ENCODE data around the gene DUSP8. TPM values are rescaled to one million over a fixed set of nuclear protein-coding genes. Genes with fewer than 3 reads are reported as not detected.
"Not testable (repeated sequence)": the region's sequence is repeated elsewhere in the genome, so short reads cannot be mapped to it uniquely, and the experiment has no call there.

Gene DUSP8
- total and polyA plus RNA-seq, 8 donors: 6.4 to 23.5 (median 12.2) TPM

DNA sequence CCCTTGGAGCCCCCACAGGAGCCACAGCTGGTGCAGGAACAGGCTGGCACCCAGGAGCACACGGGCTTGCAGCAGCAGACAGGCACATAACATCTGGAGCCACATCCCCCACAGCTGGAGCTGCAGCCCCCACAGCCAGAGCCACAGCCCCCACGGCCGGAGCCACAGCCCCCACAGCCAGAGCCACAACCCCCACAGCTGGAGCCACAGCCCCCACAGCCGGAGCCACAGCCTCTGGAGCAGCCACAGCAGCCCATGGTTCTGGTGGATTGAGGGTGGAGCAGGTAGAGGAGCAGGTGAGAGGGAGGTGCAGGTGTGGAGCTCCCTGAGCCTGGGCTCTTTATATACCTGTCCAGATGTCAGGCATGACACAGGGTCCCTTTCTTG lies 25.9 kb upstream of the DUSP8 start, which contains the start of gene KRTAP5-2:
TSS of gene KRTAP5-2 (minus strand) at position 301 of the 387 bp plus-strand sequence. CDS start at position 257, 44 bp downstream.
- TF ChIP-seq, protein P1, sequence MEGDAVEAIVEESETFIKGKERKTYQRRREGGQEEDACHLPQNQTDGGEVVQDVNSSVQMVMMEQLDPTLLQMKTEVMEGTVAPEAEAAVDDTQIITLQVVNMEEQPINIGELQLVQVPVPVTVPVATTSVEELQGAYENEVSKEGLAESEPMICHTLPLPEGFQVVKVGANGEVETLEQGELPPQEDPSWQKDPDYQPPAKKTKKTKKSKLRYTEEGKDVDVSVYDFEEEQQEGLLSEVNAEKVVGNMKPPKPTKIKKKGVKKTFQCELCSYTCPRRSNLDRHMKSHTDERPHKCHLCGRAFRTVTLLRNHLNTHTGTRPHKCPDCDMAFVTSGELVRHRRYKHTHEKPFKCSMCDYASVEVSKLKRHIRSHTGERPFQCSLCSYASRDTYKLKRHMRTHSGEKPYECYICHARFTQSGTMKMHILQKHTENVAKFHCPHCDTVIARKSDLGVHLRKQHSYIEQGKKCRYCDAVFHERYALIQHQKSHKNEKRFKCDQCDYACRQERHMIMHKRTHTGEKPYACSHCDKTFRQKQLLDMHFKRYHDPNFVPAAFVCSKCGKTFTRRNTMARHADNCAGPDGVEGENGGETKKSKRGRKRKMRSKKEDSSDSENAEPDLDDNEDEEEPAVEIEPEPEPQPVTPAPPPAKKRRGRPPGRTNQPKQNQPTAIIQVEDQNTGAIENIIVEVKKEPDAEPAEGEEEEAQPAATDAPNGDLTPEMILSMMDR (IDR thresholded peaks at IDR 0.05): no peak
- Histone ChIP-seq H3K4me1 (no peaks in the 10 kb centered on the region), H3K27ac (no peak within 1 kb of the TSS), H3K9me3 (no peaks in the 10 kb centered on the region), H3K36me3 (no peaks in the 10 kb centered on the region), H3K4me3 (no peak within 1 kb of the TSS), H3K27me3 (no peaks in the 10 kb centered on the region)
- ATAC-seq (no peak), DNase-seq (no peak), FAIRE-seq (no peak)
- 86 to 88% methylated on average over 4 of the region's 4 CpGs for WGBS, 2 donors
- intact Hi-C loops (cut with DNase I): no loop called here

DNA sequence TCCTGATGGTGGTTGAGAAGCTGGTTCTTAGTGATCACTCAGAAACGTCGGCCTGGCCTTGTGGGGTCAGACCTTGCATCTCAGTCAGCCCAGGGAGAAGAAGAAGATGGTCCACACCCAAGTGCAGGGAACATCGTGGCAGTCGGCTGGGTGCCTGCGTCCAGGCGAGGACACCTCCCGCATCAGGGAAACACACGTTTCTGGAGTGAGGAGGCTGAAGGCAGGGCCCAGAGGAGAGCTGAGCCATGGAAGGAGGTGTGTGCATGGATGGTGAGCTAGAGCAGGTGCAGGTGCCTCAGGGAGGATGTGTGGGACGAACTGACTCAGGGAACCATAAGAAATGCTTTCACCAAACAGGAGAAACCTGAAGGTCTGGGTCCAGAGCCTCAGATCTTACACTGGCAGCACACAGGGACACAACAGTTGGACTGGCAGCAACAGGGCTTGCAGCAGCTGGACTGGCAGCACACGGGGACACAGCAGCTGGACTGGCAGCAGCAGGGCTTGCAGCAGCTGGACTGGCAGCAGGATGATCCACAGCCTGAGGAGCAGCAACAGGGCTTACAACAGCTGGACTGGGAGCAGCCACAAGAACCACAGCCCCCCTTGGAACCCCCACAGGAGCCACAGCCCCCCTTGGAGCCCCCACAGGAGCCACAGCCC lies 25.4 kb upstream of the DUSP8 start:
- TF ChIP-seq, protein P1 (IDR thresholded peaks at IDR 0.05): no peak
- intact Hi-C loops (cut with DNase I): no loop called here
- Histone ChIP-seq H3K27ac (no peak overlapping the region), H3K27me3 (no peaks in the 10 kb centered on the region), H3K36me3 (no peaks in the 10 kb centered on the region), H3K4me3 (no peak overlapping the region), H3K4me1 (no peaks in the 10 kb centered on the region), H3K9me3 (no peaks in the 10 kb centered on the region)
- WGBS, 2 donors: 85% methylated on average over 10 of the region's 10 CpGs
- no peak for FAIRE-seq
- no peak for DNase-seq
- ATAC-seq: no peak

DNA sequence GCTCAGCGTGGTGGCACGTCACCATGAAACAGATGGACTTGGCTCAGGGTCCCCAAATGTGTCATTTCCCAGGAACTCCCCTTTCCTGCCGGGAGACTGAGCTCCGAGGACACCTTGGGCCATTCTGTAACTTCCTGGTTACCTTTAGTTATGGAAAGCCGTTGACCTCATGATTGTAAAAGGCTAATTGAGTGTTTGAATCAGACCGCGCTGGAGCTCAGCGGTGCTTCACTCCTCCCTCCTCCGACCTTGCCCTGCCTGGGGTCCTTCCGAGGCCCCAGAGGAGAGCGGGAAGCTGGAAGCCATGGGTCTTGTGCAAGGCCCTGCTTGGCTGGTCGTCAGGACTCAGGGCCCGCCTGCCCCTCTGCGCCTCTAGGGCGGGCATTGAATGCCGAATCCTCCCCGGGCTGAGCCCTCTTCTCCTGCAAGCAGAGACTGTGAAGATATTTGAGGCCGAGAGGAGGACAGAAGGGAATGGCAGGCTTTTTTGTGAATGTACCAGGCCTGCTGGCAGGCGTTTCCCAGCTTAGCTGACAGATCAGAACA lies 24.6 kb upstream of the DUSP8 start:
- WGBS, 2 donors: 81 to 86% methylated on average over 19 of the region's 19 CpGs
- DNase-seq, H3K27ac ChIP-seq: not testable (repeated sequence)

DNA sequence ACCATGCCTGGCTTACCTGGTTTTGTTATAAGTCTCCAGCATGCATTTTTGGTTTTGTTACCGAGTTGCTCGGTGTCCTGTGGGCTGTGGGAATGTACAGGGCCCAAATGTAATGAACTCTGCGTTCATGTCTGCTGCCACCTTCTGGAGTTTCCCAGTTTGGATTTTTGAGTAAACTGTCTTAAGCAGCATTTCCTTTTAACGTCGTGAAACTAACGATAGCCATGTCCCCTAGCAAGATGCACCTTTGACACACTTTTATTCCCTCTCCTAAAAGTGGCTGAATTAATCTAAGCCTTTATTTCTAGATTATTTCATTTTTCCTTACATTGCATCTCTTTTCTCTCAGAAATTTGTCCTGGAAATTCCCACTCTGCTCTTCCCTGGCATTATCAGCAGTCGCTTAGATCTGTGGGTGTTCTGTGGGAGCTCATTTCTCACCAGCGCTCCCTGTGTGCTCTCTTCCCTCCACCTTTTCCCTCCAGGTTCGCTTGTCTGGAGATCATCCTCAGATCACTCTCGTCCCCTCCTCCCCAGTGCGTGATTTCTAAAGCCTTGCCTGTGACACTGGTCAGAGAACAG lies 24.0 kb upstream of the DUSP8 start:
- peak in 1 of 4 donors; percentile 30 for ATAC-seq
- H3K4me3 ChIP-seq; H3K4me1 ChIP-seq; H3K27ac ChIP-seq; FAIRE-seq; DNase-seq; H3K36me3 ChIP-seq; intact Hi-C loops (cut with DNase I); H3K27me3 ChIP-seq; H3K9me3 ChIP-seq: not testable (repeated sequence)
- 72 to 73% methylated on average over 11 of the region's 11 CpGs for WGBS, 2 donors

More for the DNA sequence above, 24.6 kb upstream of the DUSP8 start:
- H3K4me1 ChIP-seq; H3K9me3 ChIP-seq; H3K4me3 ChIP-seq; intact Hi-C loops (cut with DNase I); H3K27me3 ChIP-seq; FAIRE-seq; H3K36me3 ChIP-seq: not testable (repeated sequence)
- ATAC-seq: peak in 2 of 4 donors; percentile 8 to 20

DNA sequence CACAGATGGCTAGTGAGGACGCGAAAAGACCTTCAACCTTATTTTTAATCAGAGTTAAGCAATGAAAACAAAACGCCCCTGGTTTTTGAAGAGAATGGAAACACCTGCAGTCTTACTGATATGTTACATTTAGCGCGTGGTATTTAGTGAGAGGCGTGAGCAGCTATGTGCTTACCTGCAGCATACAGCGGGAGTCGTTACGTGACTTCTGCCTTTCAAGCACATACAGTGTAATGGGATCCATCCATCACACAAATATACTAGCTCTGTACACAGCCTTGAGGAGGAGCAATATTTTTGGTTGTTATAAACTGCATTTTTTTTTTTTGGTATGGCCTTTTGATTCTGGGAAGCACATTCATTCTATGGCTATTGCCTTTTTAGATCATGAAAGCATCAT lies 20.6 kb upstream of the DUSP8 start:
- FAIRE-seq (no peak), ATAC-seq (no peak), DNase-seq (no peak)
- Histone ChIP-seq H3K27ac (no peak overlapping the region), H3K4me1 (no peaks in the 10 kb centered on the region), H3K9me3 (no peaks in the 10 kb centered on the region), H3K36me3 (no peaks in the 10 kb centered on the region), H3K27me3 (no peaks in the 10 kb centered on the region), H3K4me3 (no peak overlapping the region)
- 54 to 63% methylated on average over 9 of the region's 9 CpGs for WGBS, 2 donors
- TF ChIP-seq, protein P1 (IDR thresholded peaks at IDR 0.05): no peak
- intact Hi-C loops (cut with DNase I): no loop called here

DNA sequence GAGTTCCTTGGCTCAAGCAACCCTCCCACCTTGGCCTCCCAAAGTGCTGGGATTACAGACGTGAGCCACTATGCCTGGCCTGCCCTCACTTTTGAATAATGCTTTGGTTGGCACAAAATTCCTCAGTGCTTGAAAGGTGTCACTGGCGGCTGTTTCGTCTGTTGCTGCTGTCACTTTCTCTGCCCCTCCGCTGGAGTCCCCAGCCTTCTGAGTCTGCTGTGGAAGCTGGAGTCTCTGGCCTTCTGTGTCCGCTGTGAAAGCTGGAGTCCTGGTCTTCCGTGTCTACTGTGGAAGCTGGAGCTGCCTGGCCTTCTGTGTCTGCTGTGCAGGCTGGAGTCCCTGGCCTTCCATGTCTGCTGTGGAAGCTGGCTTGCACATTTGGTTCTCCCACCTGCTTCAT lies 17.9 kb upstream of the DUSP8 start:
- 94% methylated on average over 6 of the region's 6 CpGs for WGBS, 2 donors
- Histone ChIP-seq H3K27ac (no peak overlapping the region), H3K4me1 (no peaks in the 10 kb centered on the region), H3K4me3 (no peak overlapping the region), H3K36me3 (no peaks in the 10 kb centered on the region), H3K9me3 (no peaks in the 10 kb centered on the region), H3K27me3 (no peaks in the 10 kb centered on the region)
- intact Hi-C loops (cut with DNase I): no loop called here
- TF ChIP-seq, protein P1 (IDR thresholded peaks at IDR 0.05): no peak
- no peak for ATAC-seq
- DNase-seq: peak in 1 of 6 donors; percentile 30
- FAIRE-seq: no peak

DNA sequence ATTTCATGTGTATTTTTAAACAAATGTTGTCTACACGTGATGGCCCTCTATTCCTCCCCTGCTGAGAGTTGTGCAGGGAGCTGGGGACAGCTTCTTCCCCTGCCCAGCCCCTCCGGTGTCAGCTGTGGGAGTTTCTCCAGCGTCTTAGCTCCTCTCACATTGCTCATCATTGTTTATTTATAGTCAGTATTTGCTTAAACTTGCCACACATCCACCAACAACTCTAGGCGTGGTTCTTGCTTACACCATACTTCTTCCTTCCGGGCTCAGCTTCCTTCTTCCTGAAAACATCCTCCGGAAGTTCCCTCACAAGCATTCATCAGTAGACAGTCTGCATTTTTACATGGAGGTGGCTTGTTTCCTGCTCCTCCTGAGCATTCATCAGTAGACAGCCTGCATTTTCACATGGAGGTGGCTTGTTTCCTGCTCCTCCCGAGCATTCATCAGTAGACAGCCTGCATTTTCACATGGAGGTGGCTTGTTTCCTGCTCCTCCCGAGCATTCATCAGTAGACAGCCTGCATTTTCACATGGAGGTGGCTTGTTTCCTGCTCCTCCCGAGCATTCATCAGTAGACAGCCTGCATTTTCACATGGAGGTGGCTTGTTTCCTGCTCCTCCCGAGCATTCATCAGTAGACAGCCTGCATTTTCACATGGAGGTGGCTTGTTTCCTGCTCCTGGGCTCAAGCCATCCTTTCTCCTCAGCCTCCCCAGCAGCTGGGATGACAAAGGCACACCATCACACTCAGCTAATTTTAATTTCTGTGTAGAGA lies 17.3 kb upstream of the DUSP8 start:
- H3K4me3 ChIP-seq; H3K27me3 ChIP-seq; H3K4me1 ChIP-seq; H3K27ac ChIP-seq; intact Hi-C loops (cut with DNase I); H3K36me3 ChIP-seq; ATAC-seq; FAIRE-seq; H3K9me3 ChIP-seq: not testable (repeated sequence)
- WGBS, 2 donors: 67 to 71% methylated on average over 7 to 8 of the region's 10 CpGs
- DNase-seq: peak in 1 of 6 donors; percentile 8
